HEK293T (cell line): Measurements from ENCODE around the gene RRP36.

Experiments used
- ARNT ChIP-seq: fragments of 450-650 bp; IDR thresholded peaks from 2 replicates; pipeline ENCODE4 v1.6.1; 2017; ENCODE audit warnings: mild to moderate bottlenecking
- BHLHE40 ChIP-seq: fragments of 450-650 bp; IDR thresholded peaks from 2 replicates; pipeline ENCODE4 v1.6.1; 2016; ENCODE audit warnings: mild to moderate bottlenecking, moderate library complexity, borderline replicate concordance
- CTBP1 ChIP-seq: fragments of 450-650 bp; IDR thresholded peaks from 2 replicates; pipeline ENCODE4 v1.6.1; 2016; ENCODE audit warnings: borderline replicate concordance
- ELF4 ChIP-seq: fragments of 450-650 bp; IDR thresholded peaks from 2 replicates; pipeline ENCODE4 v1.6.1; 2017; ENCODE audit warnings: antibody characterized with exemption
- FOXA1 ChIP-seq: fragments of 450-650 bp; IDR thresholded peaks from 2 replicates; pipeline ENCODE4 v1.6.1; 2016; ENCODE audit warnings: mild to moderate bottlenecking
- FOXM1 ChIP-seq: fragments of 450-650 bp; IDR thresholded peaks from 2 replicates; pipeline ENCODE4 v1.6.1; 2017; ENCODE audit warnings: mild to moderate bottlenecking, borderline replicate concordance
- HDGF ChIP-seq: fragments of 450-650 bp; IDR thresholded peaks from 2 replicates; pipeline ENCODE4 v1.6.1; 2017; ENCODE audit warnings: antibody characterized with exemption, borderline replicate concordance
- NFRKB ChIP-seq: fragments of 450-650 bp; IDR thresholded peaks from 2 replicates; pipeline ENCODE4 v1.6.1; 2016; ENCODE audit warnings: mild to moderate bottlenecking, moderate library complexity
- PKNOX1 ChIP-seq: fragments of 450-650 bp; IDR thresholded peaks from 2 replicates; pipeline ENCODE4 v1.6.1; 2016
- SP1 ChIP-seq: fragments of 450-650 bp; IDR thresholded peaks from 2 replicates; pipeline ENCODE4 v1.6.1; 2017
- SUZ12 ChIP-seq: fragments of 450-650 bp; IDR thresholded peaks from 2 replicates; pipeline ENCODE4 v1.6.1; 2016; ENCODE audit warnings: mild to moderate bottlenecking
- TARDBP ChIP-seq: fragments of 450-650 bp; IDR thresholded peaks from 2 replicates; pipeline ENCODE4 v1.6.1; 2016
- ZNF384 ChIP-seq: fragments of 450-650 bp; IDR thresholded peaks from 2 replicates; pipeline ENCODE4 v1.6.1; 2016

GRCh38 chr6:42996513-42996912 lies 24.9 kb upstream of the RRP36 start:
- no peak for TF ChIP-seq SUZ12
- TF ChIP-seq BHLHE40: no peak
- no peak for TF ChIP-seq ARNT
- TF ChIP-seq TARDBP: no peak
- no peak for TF ChIP-seq NFRKB
- TF ChIP-seq ELF4: no peak
- TF ChIP-seq HDGF: no peak
- TF ChIP-seq SP1: no peak
- no peak for TF ChIP-seq FOXM1
- TF ChIP-seq CTBP1: no peak
- TF ChIP-seq PKNOX1: no peak
- TF ChIP-seq ZNF384: no peak
- no peak for TF ChIP-seq FOXA1
